ENCODE results near the gene PCP4L1. TPM values are rescaled to one million over a fixed set of nuclear protein-coding genes. Genes with fewer than 3 reads are reported as not detected.

The PCP4L1 gene
- total and polyA plus RNA-seq, 7 donors, result 0.71 to 15.2 (median 3.1) TPM; not detected in 2

DNA sequence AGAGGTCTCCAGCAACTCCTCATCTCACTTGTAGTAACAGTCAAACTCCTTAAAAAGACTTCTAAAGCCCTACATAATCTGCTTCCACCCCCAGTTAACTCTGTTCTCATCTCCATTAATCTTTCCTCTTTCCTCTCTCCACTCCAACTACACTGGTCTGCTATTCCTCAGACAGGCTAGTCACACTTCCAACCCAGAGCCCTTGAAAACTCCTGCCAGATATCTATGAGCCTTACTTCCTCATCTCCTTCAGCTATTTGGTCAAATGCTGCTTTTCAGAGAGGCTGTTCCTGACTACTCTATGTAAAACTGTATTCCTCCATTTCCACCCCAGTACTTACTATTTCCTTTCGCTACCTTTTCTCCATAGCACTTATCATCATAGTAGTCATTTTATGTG lies 24.4 kb downstream of the PCP4L1 start:
- no peaks in the 10 kb centered on the region for H3K27me3 ChIP-seq
- no peaks in the 10 kb centered on the region for H3K36me3 ChIP-seq
- 95 to 96% methylated on average over 1 of the region's 1 CpG for WGBS, 2 donors
- no peak overlapping the region for H3K27ac ChIP-seq
- TF ChIP-seq POLR2A (IDR thresholded peaks at IDR 0.05), result no peak
- no peak for TF ChIP-seq EP300 (IDR thresholded peaks at IDR 0.05)
- no peak for TF ChIP-seq POLR2AphosphoS5 (IDR thresholded peaks at IDR 0.05)
- TF ChIP-seq CTCF (IDR thresholded peaks at IDR 0.05), result no peak
- H3K4me1 ChIP-seq, result no peaks in the 10 kb centered on the region
- no peak overlapping the region for H3K4me3 ChIP-seq
- no peak for DNase-seq
- intact Hi-C loops (cut with DNase I), result no loop called here
- H3K9me3 ChIP-seq, result no peaks in the 10 kb centered on the region

DNA sequence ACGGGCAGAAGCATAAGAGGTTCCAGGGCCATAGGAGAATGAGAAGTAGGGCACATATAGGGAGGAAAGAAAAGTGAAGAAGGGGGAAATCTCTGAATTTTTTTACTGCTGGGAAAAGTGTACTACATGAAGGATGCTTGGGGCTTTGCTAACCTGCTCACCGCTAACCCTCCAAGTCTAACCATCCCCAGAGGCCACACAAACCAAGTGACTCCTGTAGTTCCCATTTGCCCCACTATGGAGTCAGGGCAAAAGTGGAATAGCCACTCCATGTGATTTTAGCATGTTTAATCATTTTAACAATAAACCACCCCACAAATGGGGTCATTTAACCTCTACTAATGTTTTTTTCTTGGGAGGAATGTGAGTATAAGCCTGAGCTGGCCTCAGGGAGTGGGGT lies 26.6 kb downstream of the PCP4L1 start:
- TF ChIP-seq POLR2AphosphoS5 (IDR thresholded peaks at IDR 0.05) (no peak), POLR2A (IDR thresholded peaks at IDR 0.05) (no peak), EP300 (IDR thresholded peaks at IDR 0.05) (no peak), CTCF (IDR thresholded peaks at IDR 0.05) (no peak)
- H3K9me3 ChIP-seq, result no peaks in the 10 kb centered on the region
- WGBS, 2 donors, result 86 to 96% methylated on average over 2 of the region's 2 CpGs
- H3K27me3 ChIP-seq, result no peaks in the 10 kb centered on the region
- intact Hi-C loops (cut with DNase I), result no loop called here
- H3K4me3 ChIP-seq, result no peak overlapping the region
- DNase-seq, result no peak
- no peak overlapping the region for H3K27ac ChIP-seq
- H3K36me3 ChIP-seq, result no peaks in the 10 kb centered on the region
- H3K4me1 ChIP-seq, result no peaks in the 10 kb centered on the region

- Histone ChIP-seq H3K27ac (no peak overlapping the region), H3K27me3 (no peaks in the 10 kb centered on the region), H3K4me3 (no peak overlapping the region), H3K9me3 (no peaks in the 10 kb centered on the region), H3K36me3 (no peaks in the 10 kb centered on the region), H3K4me1 (no peaks in the 10 kb centered on the region)
- no peak for TF ChIP-seq POLR2A (IDR thresholded peaks at IDR 0.05)
- no peak for TF ChIP-seq POLR2AphosphoS5 (IDR thresholded peaks at IDR 0.05)
- TF ChIP-seq EP300 (IDR thresholded peaks at IDR 0.05), result no peak
- no peak for TF ChIP-seq CTCF (IDR thresholded peaks at IDR 0.05)
- DNase-seq, result no peak
- WGBS, 2 donors, result 80 to 92% methylated on average over 5 of the region's 5 CpGs
- intact Hi-C loops (cut with DNase I), result no loop called here
Measured at GRCh38 chr1:161285521-161285920, 27.0 kb downstream of the PCP4L1 start.

GRCh38 chr1:161287482-161288054 lies 29.0 kb downstream of the PCP4L1 start:
- H3K4me1 ChIP-seq, result no peaks in the 10 kb centered on the region
- 27 to 75% methylated on average over 3 of the region's 3 CpGs for WGBS, 2 donors
- intact Hi-C loops (cut with DNase I), result no loop called here
- H3K36me3 ChIP-seq, result no peaks in the 10 kb centered on the region
- H3K27me3 ChIP-seq, result no peaks in the 10 kb centered on the region
- H3K9me3 ChIP-seq, result no peaks in the 10 kb centered on the region
- no peak overlapping the region for H3K4me3 ChIP-seq
- TF ChIP-seq POLR2AphosphoS5 (IDR thresholded peaks at IDR 0.05) (no peak), CTCF (IDR thresholded peaks at IDR 0.05) (no peak), EP300 (IDR thresholded peaks at IDR 0.05) (no peak), POLR2A (IDR thresholded peaks at IDR 0.05) (no peak)
- no peak for DNase-seq
- H3K27ac ChIP-seq, result no peak overlapping the region

- no peak for DNase-seq
- Histone ChIP-seq H3K27ac (no peak overlapping the region), H3K36me3 (no peaks in the 10 kb centered on the region), H3K4me1 (no peaks in the 10 kb centered on the region), H3K27me3 (no peaks in the 10 kb centered on the region), H3K9me3 (no peaks in the 10 kb centered on the region), H3K4me3 (no peak overlapping the region)
- TF ChIP-seq POLR2AphosphoS5 (IDR thresholded peaks at IDR 0.05) (no peak), CTCF (IDR thresholded peaks at IDR 0.05) (no peak), POLR2A (IDR thresholded peaks at IDR 0.05) (no peak), EP300 (IDR thresholded peaks at IDR 0.05) (no peak)
- intact Hi-C loops (cut with DNase I), result loop anchor here (2.0 to 5.0 kb wide), 2 partner anchors 64 to 83 kb away; partner anchors contain the start of gene TOMM40L
- WGBS, 2 donors, result 77 to 81% methylated on average over 1 of the region's 1 CpG
Measured at GRCh38 chr1:161290779-161291178, 32.2 kb downstream of the PCP4L1 start.
